HepG2 (cell line): Measurements from ENCODE around the gene SFMBT1. TPM values are rescaled to one million over a fixed set of nuclear protein-coding genes. Genes with fewer than 3 reads are reported as not detected.

Experiments used
- CEBPG ChIP-seq: IDR thresholded peaks from 2 replicates; pipeline ENCODE4 v1.6.1; 2016
- ETV5 ChIP-seq: IDR thresholded peaks from 2 replicates; pipeline ENCODE4 v1.6.1; 2018; ENCODE audit warnings: missing biosample characterization, missing genetic modification reagents, inconsistent platforms, borderline replicate concordance
- FOXA3 ChIP-seq: IDR thresholded peaks from 2 replicates; pipeline ENCODE4 v1.6.1; 2016; ENCODE audit warnings: missing genetic modification reagents, missing compliant biosample characterization
- HDAC1 ChIP-seq: sonication (generic); formaldehyde crosslinking; IDR thresholded peaks from 2 replicates; pipeline ENCODE4 v1.5.1; 2020; ENCODE audit warnings: mild to moderate bottlenecking, missing genetic modification reagents
- KMT2A ChIP-seq: sonication (generic); formaldehyde crosslinking; IDR thresholded peaks from 2 replicates; pipeline ENCODE4 v1.4.0; 2020; ENCODE audit warnings: missing genetic modification reagents
- MEIS1 ChIP-seq: sonication (generic); formaldehyde crosslinking; IDR thresholded peaks from 2 replicates; pipeline ENCODE4 v1.9.0; 2021; ENCODE audit warnings: mild to moderate bottlenecking, missing genetic modification reagents, moderate library complexity, borderline replicate concordance
- NONO ChIP-seq, 2 experiments: fragments of 450-650 bp in 1 of 2; sonication (generic) in 1 of 2; formaldehyde crosslinking in 1 of 2; IDR thresholded peaks in 1 of 2; conservative IDR thresholded peaks in 1 of 2; 2 replicates each; pipeline versions ENCODE4 v1.6.1 to v1.8.0; 2017 to 2022; ENCODE audit warnings: mild to moderate bottlenecking in 1 of 2, missing genetic modification reagents in 1 of 2, moderate library complexity in 1 of 2
- SNAPC2 ChIP-seq: sonication (generic); formaldehyde crosslinking; IDR thresholded peaks from 2 replicates; pipeline ENCODE4 v1.8.1; 2022; ENCODE audit warnings: mild to moderate bottlenecking, missing genetic modification reagents
- SOX13 ChIP-seq, 3 experiments: fragments of 450-650 bp in 1 of 3; sonication (generic) in 1 of 3; formaldehyde crosslinking in 1 of 3; IDR thresholded peaks in 2 of 3; conservative IDR thresholded peaks in 1 of 3; 2 replicates each; pipeline versions ENCODE4 v1.5.0 to v1.6.1; 2016 to 2020; ENCODE audit warnings: antibody characterized with exemption in 1 of 3, mild to moderate bottlenecking in 1 of 3, missing compliant biosample characterization in 1 of 3, missing genetic modification reagents in 1 of 3, moderate library complexity in 1 of 3
- TBX2 ChIP-seq: sonication (generic); formaldehyde crosslinking; IDR thresholded peaks from 2 replicates; pipeline ENCODE4 v1.5.0; 2020; ENCODE audit warnings: missing genetic modification reagents, mild to moderate bottlenecking, borderline replicate concordance
- XRCC5 ChIP-seq: fragments of 200-400 bp; formaldehyde crosslinking; optimal IDR thresholded peaks from 2 replicates; pipeline ENCODE3; 2017; ENCODE audit warnings: mild to moderate bottlenecking, low read length
- ZBTB7B ChIP-seq: sonication (generic); formaldehyde crosslinking; IDR thresholded peaks from 2 replicates; pipeline ENCODE4 v1.4.0; 2020; ENCODE audit warnings: missing genetic modification reagents
- ZFP36L1 ChIP-seq: sonication (generic); formaldehyde crosslinking; IDR thresholded peaks from 2 replicates; pipeline ENCODE4 v1.8.0; 2022; ENCODE audit warnings: mild to moderate bottlenecking, missing genetic modification reagents, moderate library complexity
- ZNF121 ChIP-seq: sonication (generic); formaldehyde crosslinking; IDR thresholded peaks from 2 replicates; pipeline ENCODE4 v1.5.0; 2020; ENCODE audit warnings: mild to moderate bottlenecking, missing genetic modification reagents
- ZNF629 ChIP-seq: sonication (generic); formaldehyde crosslinking; conservative IDR thresholded peaks from 2 replicates; pipeline ENCODE4 v1.5.0; 2020; ENCODE audit warnings: missing genetic modification reagents
- ZNF709 ChIP-seq: sonication (generic); formaldehyde crosslinking; IDR thresholded peaks from 2 replicates; pipeline ENCODE4 v1.5.0; 2020; ENCODE audit warnings: mild to moderate bottlenecking, missing genetic modification reagents
- ZNF792 ChIP-seq: IDR thresholded peaks from 2 replicates; pipeline ENCODE4 v1.6.1; 2016
- polyA plus RNA-seq, 8 experiments: library from polyadenylated mRNA; depleted of rRNA in 3 of 8; stranded (reverse) in 7 of 8; unstranded in 1 of 8; fragments of >200 nt; fragmentation: Illumina TruSeq in 4 of 8; extraction: Trizol in 4 of 8; gene quantifications; 2 replicates each; pipeline versions ENCODE4 v1.2.1 to v1.2.3, GENCODE V29; 2011 to 2016; ENCODE audit warnings: low read depth in 4 of 8, missing spikeins in 1 of 8, mixed read lengths in 1 of 8; ENCODE audit not compliant: insufficient read depth in 1 of 8
- total RNA-seq, 5 experiments: library from RNA; depleted of rRNA; stranded (reverse); fragments of >200 nt; fragmentation: Illumina TruSeq; extraction: Trizol; gene quantifications; 2 replicates each; pipeline ENCODE4 v1.2.3, GENCODE V29; 2016; ENCODE audit warnings: low read depth in 1 of 5
- TF ChIP-seq, protein P1 (sequence below): IDR thresholded peaks from 2 replicates; pipeline ENCODE4 v1.6.1; 2016; ENCODE audit warnings: missing compliant biosample characterization, missing genetic modification reagents, borderline replicate concordance
- TF ChIP-seq, protein P2 (sequence below): sonication (generic); formaldehyde crosslinking; IDR thresholded peaks from 2 replicates; pipeline ENCODE4 v1.5.0; 2020; ENCODE audit warnings: missing genetic modification reagents, mild to moderate bottlenecking, borderline replicate concordance
- TF ChIP-seq, protein P3 (sequence below): sonication (generic); formaldehyde crosslinking; IDR thresholded peaks from 2 replicates; pipeline ENCODE4 v1.5.0; 2020; ENCODE audit warnings: mild to moderate bottlenecking, low read depth, missing genetic modification reagents, borderline replicate concordance
- TF ChIP-seq, protein P4 (sequence below): sonication (generic); formaldehyde crosslinking; IDR thresholded peaks from 2 replicates; pipeline ENCODE4 v1.5.0; 2020; ENCODE audit warnings: missing genetic modification reagents
- TF ChIP-seq, protein P5 (sequence below): sonication (generic); formaldehyde crosslinking; IDR thresholded peaks from 2 replicates; pipeline ENCODE4 v1.4.0; 2020; ENCODE audit warnings: mild to moderate bottlenecking, missing genetic modification reagents

Gene SFMBT1
- total and polyA plus RNA-seq, 2 of the 13 experiments (the other 11 are each of a cell fraction or from before 2014, with no cell fraction given), result 3.8 to 12.8 TPM

DNA sequence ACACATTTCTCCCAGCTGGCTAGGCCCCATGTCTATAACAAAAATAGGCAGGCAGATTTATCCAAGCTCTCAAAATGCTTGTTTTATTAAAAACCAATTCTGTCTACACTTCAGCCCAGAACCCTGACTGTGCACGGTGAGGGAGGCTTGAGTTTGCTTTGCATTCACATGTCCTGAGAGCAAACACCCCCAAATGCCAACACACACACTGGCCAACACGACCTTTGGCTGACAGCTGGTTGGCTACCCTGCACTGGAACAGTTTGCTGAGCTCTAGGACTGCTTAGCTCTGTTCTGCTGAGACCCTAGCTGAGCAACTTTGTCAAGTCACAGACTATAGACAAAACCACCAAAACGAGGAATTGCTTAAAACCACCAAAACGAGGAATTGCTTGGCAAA, 152.2 kb downstream of the SFMBT1 start (continued):
- TF ChIP-seq NONO (IDR thresholded peaks at IDR 0.05) (no peak), NONO (CRISPR knock-in tag; conservative IDR thresholded peaks at IDR 0.05) (0 out of 2 replicates have a peak, but pooled peaks have one; percentile 20), SOX13 (IDR thresholded peaks at IDR 0.05) (no peak), SOX13 (CRISPR knock-in tag; conservative IDR thresholded peaks at IDR 0.05 in 1 of 2, IDR thresholded peaks at IDR 0.05 in 1 of 2) (peak in 1 of 2 experiments; percentile 56; a peak in 2 of 4 replicates), TBX2 (CRISPR knock-in tag) (peak; percentile 60; the same call in 1 of the 2 replicates), CEBPG (CRISPR knock-in tag) (peak; percentile 18; the same call in 1 of the 2 replicates), ZNF629 (CRISPR knock-in tag) (0 out of 2 replicates have a peak, but pooled peaks have one; percentile 24), ZBTB7B (peak; percentile 77; the same call in 1 of the 2 replicates), ZNF792 (CRISPR knock-in tag) (no peak), HDAC1 (peak; percentile 74), MEIS1 (no peak), ETV5 (CRISPR knock-in tag) (peak; percentile 28; the same call in 1 of the 2 replicates), FOXA3 (CRISPR knock-in tag) (peak; percentile 72), XRCC5 (no peak), SNAPC2 (CRISPR knock-in tag) (no peak), ZNF121 (no peak), ZFP36L1 (no peak), ZNF709 (CRISPR knock-in tag) (no peak), KMT2A (peak; percentile 88)
- TF ChIP-seq, protein P1, sequence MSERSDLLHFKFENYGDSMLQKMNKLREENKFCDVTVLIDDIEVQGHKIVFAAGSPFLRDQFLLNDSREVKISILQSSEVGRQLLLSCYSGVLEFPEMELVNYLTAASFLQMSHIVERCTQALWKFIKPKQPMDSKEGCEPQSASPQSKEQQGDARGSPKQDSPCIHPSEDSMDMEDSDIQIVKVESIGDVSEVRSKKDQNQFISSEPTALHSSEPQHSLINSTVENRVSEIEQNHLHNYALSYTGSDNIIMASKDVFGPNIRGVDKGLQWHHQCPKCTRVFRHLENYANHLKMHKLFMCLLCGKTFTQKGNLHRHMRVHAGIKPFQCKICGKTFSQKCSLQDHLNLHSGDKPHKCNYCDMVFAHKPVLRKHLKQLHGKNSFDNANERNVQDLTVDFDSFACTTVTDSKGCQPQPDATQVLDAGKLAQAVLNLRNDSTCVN (CRISPR knock-in tag), result 0 out of 2 replicates have a peak, but pooled peaks have one; percentile 69
- TF ChIP-seq, protein P2, sequence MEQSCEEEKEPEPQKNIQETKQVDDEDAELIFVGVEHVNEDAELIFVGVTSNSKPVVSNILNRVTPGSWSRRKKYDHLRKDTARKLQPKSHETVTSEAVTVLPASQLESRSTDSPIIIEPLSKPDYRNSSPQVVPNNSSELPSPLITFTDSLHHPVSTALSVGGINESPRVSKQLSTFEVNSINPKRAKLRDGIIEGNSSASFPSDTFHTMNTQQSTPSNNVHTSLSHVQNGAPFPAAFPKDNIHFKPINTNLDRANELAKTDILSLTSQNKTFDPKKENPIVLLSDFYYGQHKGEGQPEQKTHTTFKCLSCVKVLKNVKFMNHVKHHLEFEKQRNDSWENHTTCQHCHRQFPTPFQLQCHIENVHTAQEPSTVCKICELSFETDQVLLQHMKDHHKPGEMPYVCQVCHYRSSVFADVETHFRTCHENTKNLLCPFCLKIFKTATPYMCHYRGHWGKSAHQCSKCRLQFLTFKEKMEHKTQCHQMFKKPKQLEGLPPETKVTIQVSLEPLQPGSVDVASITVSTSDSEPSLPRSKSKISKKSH (CRISPR knock-in tag), result no peak
- TF ChIP-seq, protein P3, sequence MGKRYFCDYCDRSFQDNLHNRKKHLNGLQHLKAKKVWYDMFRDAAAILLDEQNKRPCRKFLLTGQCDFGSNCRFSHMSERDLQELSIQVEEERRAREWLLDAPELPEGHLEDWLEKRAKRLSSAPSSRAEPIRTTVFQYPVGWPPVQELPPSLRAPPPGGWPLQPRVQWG, result no peak
- TF ChIP-seq, protein P4, sequence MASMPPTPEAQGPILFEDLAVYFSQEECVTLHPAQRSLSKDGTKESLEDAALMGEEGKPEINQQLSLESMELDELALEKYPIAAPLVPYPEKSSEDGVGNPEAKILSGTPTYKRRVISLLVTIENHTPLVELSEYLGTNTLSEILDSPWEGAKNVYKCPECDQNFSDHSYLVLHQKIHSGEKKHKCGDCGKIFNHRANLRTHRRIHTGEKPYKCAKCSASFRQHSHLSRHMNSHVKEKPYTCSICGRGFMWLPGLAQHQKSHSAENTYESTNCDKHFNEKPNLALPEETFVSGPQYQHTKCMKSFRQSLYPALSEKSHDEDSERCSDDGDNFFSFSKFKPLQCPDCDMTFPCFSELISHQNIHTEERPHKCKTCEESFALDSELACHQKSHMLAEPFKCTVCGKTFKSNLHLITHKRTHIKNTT (CRISPR knock-in tag), result no peak
- TF ChIP-seq, protein P5, sequence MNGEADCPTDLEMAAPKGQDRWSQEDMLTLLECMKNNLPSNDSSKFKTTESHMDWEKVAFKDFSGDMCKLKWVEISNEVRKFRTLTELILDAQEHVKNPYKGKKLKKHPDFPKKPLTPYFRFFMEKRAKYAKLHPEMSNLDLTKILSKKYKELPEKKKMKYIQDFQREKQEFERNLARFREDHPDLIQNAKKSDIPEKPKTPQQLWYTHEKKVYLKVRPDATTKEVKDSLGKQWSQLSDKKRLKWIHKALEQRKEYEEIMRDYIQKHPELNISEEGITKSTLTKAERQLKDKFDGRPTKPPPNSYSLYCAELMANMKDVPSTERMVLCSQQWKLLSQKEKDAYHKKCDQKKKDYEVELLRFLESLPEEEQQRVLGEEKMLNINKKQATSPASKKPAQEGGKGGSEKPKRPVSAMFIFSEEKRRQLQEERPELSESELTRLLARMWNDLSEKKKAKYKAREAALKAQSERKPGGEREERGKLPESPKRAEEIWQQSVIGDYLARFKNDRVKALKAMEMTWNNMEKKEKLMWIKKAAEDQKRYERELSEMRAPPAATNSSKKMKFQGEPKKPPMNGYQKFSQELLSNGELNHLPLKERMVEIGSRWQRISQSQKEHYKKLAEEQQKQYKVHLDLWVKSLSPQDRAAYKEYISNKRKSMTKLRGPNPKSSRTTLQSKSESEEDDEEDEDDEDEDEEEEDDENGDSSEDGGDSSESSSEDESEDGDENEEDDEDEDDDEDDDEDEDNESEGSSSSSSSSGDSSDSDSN (CRISPR knock-in tag), result 0 out of 2 replicates have a peak, but pooled peaks have one; percentile 22
